NT2/D1 (cell line): Measurements from ENCODE around the gene TMPRSS2.

Source experiments
- YY1 ChIP-seq: IDR thresholded peaks from 2 replicates; pipeline ENCODE4 v1.6.1; 2011; ENCODE audit not compliant: insufficient read length, insufficient read depth
- ZNF274 ChIP-seq: IDR thresholded peaks from 2 replicates; pipeline ENCODE4 v1.6.1; 2011; ENCODE audit warnings: mild to moderate bottlenecking, low read depth, low read length

- no peak for TF ChIP-seq YY1
- TF ChIP-seq ZNF274: no peak
Measured at GRCh38 chr21:41458559-41458958, 49.4 kb downstream of the TMPRSS2 start.
